A549 treated with GW870086 at 1 μM for 4 hours (cell line): ENCODE results near the gene MUC22. TPM values are rescaled to one million over a fixed set of nuclear protein-coding genes. Genes with fewer than 3 reads are reported as not detected.

ENCODE experiments used
- total RNA-seq: library from RNA; stranded (reverse); fragments of 200-300 nt; extraction: Qiagen RNA extraction; gene quantifications from 5 replicates; pipeline ENCODE4 v1.2.3, GENCODE V29; 2022; ENCODE audit warnings: low read depth

The MUC22 gene
- 0.02 TPM in 1 of 5 replicates, not detected in the others for total RNA-seq

GRCh38 chr6:31010393-31011060 is at the start of gene MUC22:
Gene MUC22 (plus strand): TSS chr6:31010474. CDS start chr6:31010707, 233 bp downstream.

DNA sequence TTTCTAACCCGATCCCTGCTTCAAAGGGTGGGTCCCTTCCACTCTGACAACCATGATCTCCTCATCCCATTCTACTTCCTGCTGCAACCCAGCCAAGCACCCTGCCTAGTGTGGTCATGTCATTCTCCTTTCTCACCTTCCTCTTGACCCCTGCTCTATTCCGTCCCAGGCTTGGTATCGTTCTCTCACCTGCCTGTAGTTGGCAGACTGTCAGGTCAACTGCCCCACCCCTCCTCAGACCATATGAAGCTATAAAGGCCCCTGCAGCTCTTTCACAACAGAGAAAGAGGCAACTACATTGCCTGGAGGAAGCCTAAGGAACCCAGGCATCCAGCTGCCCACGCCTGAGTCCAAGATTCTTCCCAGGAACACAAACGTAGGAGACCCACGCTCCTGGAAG is 26.8 kb upstream of the MUC22 start, which contains the start of gene MUC21:
TSS of gene MUC21 (plus strand) at position 280 of the 400 bp plus-strand sequence. CDS start 241 bp downstream, outside the sequence.

Other genes with a start within 250 kb of the MUC22 start
- gene DDR1, start 126.0 kb upstream of the MUC22 start, total RNA-seq, result 52.0 to 64.5 TPM (median 60.6 TPM) in 5 replicates
- gene GTF2H4, start 102.3 kb upstream of the MUC22 start, total RNA-seq, result 18.6 to 23.4 TPM (median 19.9 TPM) in 5 replicates
- gene VARS2, start 96.2 kb upstream of the MUC22 start, total RNA-seq, result 11.0 to 15.5 TPM (median 13.3 TPM) in 5 replicates
- gene SFTA2, start 78.3 kb upstream of the MUC22 start, total RNA-seq, result not detected in 5 replicates
- 0.03 to 0.09 TPM (median 0.06 TPM) in 4 of 5 replicates, not detected in the other for gene MUCL3, start 69.5 kb upstream of the MUC22 start, total RNA-seq
- not detected in 5 replicates for gene MUC21, start 26.8 kb upstream of the MUC22 start, total RNA-seq
- not detected in 5 replicates for gene C6orf15, start 102.1 kb downstream of the MUC22 start, total RNA-seq
- 4.4 to 7.5 TPM (median 6.1 TPM) in 5 replicates for gene PSORS1C1, start 104.3 kb downstream of the MUC22 start, total RNA-seq
- gene CDSN, start 110.0 kb downstream of the MUC22 start, total RNA-seq, result not detected in 5 replicates
- not detected in 5 replicates for gene PSORS1C2, start 128.6 kb downstream of the MUC22 start, total RNA-seq
- gene CCHCR1, start 147.3 kb downstream of the MUC22 start, total RNA-seq, result 6.3 to 7.9 TPM (median 7.7 TPM) in 5 replicates
- 11.9 to 14.7 TPM (median 12.7 TPM) in 5 replicates for gene TCF19, start 148.1 kb downstream of the MUC22 start, total RNA-seq
- gene POU5F1, start 160.2 kb downstream of the MUC22 start, total RNA-seq, result 7.4 to 10.9 TPM (median 9.5 TPM) in 5 replicates